Vagina (tissue), 2 donors: ENCODE results near the gene FIGN.

Source experiments
- CTCF ChIP-seq, 3 experiments: fragments of 450-650 bp in 2 of 3; fragments of 200-600 bp in 1 of 3; sonication (generic) in 1 of 3; IDR thresholded peaks; one replicate each; pipeline ENCODE4 v1.5.1; 2017 to 2019; ENCODE audit warnings: antibody characterized with exemption in 3 of 3, mild to moderate bottlenecking in 2 of 3, moderate library complexity in 2 of 3
- POLR2A ChIP-seq, 2 donors: fragments of 450-650 bp; IDR thresholded peaks; one replicate each; pipeline ENCODE4 v1.6.1; 2017; ENCODE audit warnings: antibody characterized with exemption in 2 of 2, mild to moderate bottlenecking in 2 of 2, moderate library complexity in 2 of 2
- POLR2AphosphoS5 ChIP-seq, 2 donors: sonication (generic); formaldehyde crosslinking; IDR thresholded peaks; one replicate each; pipeline ENCODE4 v1.9.0; 2017; ENCODE audit warnings: antibody characterized with exemption in 2 of 2, mild to moderate bottlenecking in 2 of 2, low read depth in 1 of 2; ENCODE audit not compliant: insufficient read depth in 1 of 2

DNA sequence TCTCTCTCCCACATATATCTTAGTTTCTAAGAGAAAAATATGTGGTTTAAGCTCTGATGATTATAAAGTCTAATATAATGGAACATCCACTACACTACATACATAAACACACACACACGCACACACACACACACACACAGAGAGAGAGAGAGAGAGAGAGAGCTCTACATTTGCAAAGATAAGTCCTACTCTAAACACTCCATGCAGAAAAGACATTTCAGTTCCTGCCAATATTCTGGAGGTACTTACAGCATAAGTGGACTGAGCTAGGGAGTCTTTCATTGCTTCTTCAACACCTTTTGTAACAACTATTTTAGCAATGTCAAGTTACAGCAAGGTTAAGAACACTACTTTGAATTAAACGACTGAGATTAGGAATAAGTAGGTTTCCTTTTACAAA lies 80.1 kb downstream of the FIGN start:
- no peak for TF ChIP-seq CTCF (IDR thresholded peaks at IDR 0.05)
- no peak for TF ChIP-seq POLR2A (IDR thresholded peaks at IDR 0.05)
- no peak for TF ChIP-seq POLR2AphosphoS5 (IDR thresholded peaks at IDR 0.05; ENCODE audit: insufficient read depth in 1 of 2, low read depth in 1 of 2)
